Measurements from ENCODE around the gene CCM2.

DNA sequence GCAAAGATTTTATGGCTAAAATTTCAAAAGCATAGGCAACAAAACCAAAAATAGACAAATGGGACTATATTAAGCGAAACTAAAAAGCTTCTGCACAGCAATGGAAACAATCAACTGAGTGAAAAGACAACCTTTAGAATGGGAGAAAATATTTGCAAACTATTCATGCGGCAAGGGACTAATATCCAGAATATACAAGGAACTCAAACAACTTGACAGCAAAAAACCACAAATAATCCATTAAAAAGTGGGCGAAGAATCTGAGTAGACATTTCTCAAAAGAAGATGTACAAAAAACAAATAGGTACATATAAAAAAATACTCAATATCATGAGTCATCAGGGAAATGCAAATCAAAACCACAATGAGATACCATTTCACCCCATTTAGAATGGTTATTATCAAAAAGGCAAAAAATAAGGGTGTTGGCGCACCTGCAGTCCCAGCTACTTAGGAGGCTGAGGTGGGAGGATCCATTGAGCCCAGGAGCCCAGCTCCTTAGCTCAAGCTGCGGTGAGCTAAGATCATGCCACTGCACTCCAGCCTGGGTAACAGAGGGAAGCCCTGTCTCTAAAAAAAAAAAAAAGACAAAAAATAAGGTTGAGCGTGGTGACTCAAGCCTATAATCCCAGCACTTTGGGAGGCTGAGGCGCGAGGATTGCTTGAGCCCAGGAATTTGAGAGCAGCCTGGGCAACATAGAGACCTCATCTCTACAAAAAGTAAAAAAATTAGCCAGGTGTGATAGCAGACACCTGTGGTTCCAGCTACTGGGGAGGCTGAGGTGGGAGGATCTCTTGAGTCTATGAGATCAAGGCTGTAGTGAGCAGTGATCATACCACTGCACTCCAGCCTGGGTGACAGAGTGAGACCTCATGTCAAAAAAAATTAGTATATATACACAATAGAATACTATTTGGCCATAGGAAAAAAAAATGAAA is 4.2 kb upstream of the CCM2 start:
- TF ChIP-seq POLR2A (IDR thresholded peaks at IDR 0.05) (no peak), EP300 (IDR thresholded peaks at IDR 0.05) (no peak)
- TF ChIP-seq, protein P1, sequence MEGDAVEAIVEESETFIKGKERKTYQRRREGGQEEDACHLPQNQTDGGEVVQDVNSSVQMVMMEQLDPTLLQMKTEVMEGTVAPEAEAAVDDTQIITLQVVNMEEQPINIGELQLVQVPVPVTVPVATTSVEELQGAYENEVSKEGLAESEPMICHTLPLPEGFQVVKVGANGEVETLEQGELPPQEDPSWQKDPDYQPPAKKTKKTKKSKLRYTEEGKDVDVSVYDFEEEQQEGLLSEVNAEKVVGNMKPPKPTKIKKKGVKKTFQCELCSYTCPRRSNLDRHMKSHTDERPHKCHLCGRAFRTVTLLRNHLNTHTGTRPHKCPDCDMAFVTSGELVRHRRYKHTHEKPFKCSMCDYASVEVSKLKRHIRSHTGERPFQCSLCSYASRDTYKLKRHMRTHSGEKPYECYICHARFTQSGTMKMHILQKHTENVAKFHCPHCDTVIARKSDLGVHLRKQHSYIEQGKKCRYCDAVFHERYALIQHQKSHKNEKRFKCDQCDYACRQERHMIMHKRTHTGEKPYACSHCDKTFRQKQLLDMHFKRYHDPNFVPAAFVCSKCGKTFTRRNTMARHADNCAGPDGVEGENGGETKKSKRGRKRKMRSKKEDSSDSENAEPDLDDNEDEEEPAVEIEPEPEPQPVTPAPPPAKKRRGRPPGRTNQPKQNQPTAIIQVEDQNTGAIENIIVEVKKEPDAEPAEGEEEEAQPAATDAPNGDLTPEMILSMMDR (IDR thresholded peaks at IDR 0.05): no peak

Data from tibial nerve (tissue), 4 donors.